ENCODE data around the gene APBA2.

The APBA2 gene

GRCh38 chr15:29113336-29114220, 227.8 kb downstream of the APBA2 start:
- H3K4me3 ChIP-seq (ENCODE audit: low read depth, low read length), result no peak overlapping the region

GRCh38 chr15:29114221-29115092, 228.7 kb downstream of the APBA2 start:
- no peak overlapping the region for H3K4me3 ChIP-seq (ENCODE audit: low read depth, low read length)

GRCh38 chr15:29115093-29115991, 229.6 kb downstream of the APBA2 start:
- H3K4me3 ChIP-seq (ENCODE audit: low read depth, low read length), result no peak overlapping the region

- H3K4me3 ChIP-seq (ENCODE audit: low read depth, low read length), result no peak overlapping the region
These were observed 231.4 kb downstream of the APBA2 start for GRCh38 chr15:29116970-29117700.

- H3K4me3 ChIP-seq (ENCODE audit: low read depth, low read length), result no peak overlapping the region
These were observed 232.0 kb downstream of the APBA2 start for GRCh38 chr15:29117778-29118177.

- H3K4me3 ChIP-seq (ENCODE audit: low read depth, low read length), result no peak overlapping the region
These were observed 234.1 kb downstream of the APBA2 start for GRCh38 chr15:29119847-29120246.

GRCh38 chr15:29120593-29121368, 235.0 kb downstream of the APBA2 start:
- H3K4me3 ChIP-seq (ENCODE audit: low read depth, low read length), result no peak overlapping the region

- H3K4me3 ChIP-seq (ENCODE audit: low read depth, low read length), result no peak overlapping the region
These were observed 235.5 kb downstream of the APBA2 start for GRCh38 chr15:29121369-29121656.

GRCh38 chr15:29121907-29122306, 236.1 kb downstream of the APBA2 start:
- H3K4me3 ChIP-seq (ENCODE audit: low read depth, low read length), result no peak overlapping the region

- no peak overlapping the region for H3K4me3 ChIP-seq (ENCODE audit: low read depth, low read length)
These were observed 236.7 kb downstream of the APBA2 start for GRCh38 chr15:29122506-29122905.

GRCh38 chr15:29123171-29123570, 237.4 kb downstream of the APBA2 start:
- no peak overlapping the region for H3K4me3 ChIP-seq (ENCODE audit: low read depth, low read length)

- no peak overlapping the region for H3K4me3 ChIP-seq (ENCODE audit: low read depth, low read length)
These were observed 238.2 kb downstream of the APBA2 start for GRCh38 chr15:29123991-29124390.

- H3K4me3 ChIP-seq (ENCODE audit: low read depth, low read length), result no peak overlapping the region
These were observed 239.0 kb downstream of the APBA2 start for GRCh38 chr15:29124581-29125381.

GRCh38 chr15:29125382-29126207, 239.8 kb downstream of the APBA2 start:
- no peak overlapping the region for H3K4me3 ChIP-seq (ENCODE audit: low read depth, low read length)

- no peak overlapping the region for H3K4me3 ChIP-seq (ENCODE audit: low read depth, low read length)
These were observed 240.4 kb downstream of the APBA2 start for GRCh38 chr15:29126208-29126536.

- H3K4me3 ChIP-seq (ENCODE audit: low read depth, low read length), result no peak overlapping the region
These were observed 241.2 kb downstream of the APBA2 start for GRCh38 chr15:29126821-29127461.

Measured in iPS-11a (cell line).